ENCODE data around the gene GPC6.

GPC6 gene

DNA sequence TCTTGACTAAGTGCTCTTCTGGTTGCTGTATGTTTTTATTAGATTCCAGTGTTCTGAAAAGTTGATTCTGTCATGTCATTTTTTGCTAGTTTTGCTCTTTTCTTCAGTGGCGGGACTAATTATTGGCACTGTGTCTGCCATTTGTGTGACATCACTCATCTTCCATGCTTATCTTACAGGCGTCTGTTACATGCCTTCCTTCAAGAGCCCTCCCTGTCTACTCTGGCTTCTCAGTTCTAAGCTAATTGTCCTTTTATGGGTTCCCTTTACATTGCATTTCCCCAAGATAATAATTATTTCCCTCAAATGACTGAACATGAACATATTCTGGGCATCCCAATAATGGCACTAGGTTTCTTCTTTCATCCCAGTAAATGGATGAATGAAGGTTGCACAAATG, 793.8 kb downstream of the GPC6 start:
- DNase-seq = no peak

DNA sequence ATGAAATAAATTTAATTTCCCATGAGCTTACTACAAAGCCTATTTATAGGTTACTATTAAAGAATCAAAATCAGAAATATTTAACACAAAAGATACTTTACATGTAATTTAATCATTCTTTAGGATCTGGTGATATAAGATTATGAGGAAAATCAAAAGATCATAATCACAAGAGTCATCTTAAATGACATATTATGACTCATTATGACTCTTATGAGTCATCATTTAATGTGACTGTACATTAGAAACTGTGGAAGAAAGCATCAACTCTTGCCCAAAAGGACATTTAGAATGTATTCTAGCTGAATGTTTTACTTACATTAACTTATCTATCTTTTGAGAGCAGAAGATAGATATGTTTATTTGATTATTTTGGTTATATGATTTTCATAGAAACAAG, 794.2 kb downstream of the GPC6 start:
- no peak for DNase-seq

DNA sequence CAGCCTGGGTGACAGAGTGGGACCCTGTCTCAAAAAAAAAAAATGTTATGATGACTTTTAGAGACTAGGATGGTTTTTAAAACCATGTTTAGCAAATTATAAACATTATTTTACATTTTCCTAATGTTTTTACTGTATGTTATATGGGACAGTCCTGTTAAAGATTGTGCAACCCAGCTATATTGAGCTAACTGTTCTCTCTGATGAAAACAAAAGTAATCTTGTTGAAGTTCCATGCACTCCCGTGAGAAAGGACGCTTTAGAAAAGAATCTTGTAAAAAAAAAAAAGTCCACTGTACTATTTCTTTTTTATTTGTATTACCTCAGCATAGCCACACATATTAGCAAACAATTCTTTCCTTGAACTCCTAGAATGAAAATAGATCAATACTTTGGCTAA, 801.6 kb downstream of the GPC6 start:
- DNase-seq = no peak

DNA sequence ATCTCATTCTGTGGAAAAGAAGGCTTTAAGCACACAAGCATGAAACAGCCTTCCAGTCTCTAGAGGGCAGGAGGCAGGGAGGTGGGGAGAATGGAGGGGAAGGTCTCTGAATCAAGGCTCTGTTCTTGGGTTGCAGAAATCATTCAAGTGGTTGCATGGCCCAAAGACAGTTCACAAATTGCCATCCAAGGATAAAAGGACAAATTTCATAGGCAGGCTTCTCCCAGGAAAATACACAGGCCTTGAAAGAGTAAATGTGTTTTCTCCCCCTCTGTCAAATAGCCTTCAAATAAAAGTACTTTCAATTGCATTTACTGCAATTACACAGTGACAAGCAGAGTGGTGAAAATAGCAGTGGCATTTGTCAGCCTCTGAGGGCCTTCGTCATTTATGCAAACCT, 802.0 kb downstream of the GPC6 start:
- no peak for DNase-seq

DNA sequence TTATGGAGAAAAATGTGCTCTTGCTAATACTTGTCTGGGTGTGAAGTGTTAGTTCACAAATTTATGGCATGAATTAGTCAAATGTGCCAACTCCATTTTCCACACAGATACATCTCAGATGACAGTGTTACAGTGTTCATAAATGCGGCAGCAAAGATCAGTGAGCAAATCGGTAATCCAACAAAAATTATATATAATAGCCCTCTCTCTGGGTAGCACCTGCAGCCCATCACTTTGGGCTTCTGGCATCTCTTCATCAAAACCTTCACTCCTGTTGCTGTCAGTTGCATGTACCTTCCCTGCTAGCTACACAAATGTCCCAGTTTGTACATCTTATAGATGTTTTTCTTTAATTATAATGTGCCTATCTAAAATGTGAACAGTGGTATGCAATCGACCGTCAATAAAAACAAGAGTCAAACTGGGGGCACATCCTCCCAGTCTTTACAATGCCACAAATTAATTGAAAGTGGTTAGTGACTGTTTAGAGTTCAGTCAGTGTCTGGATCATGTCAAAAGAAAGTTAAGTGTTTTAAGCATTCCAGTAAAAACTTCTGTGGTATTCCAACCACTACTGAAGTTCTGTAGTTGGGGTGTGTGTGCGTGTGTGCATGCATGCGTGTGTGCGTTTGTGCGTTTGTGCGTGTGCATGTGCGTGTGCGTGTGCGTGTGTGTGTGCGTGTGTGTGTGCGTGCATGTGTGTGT, 804.0 kb downstream of the GPC6 start:
- DNase-seq = no peak

DNA sequence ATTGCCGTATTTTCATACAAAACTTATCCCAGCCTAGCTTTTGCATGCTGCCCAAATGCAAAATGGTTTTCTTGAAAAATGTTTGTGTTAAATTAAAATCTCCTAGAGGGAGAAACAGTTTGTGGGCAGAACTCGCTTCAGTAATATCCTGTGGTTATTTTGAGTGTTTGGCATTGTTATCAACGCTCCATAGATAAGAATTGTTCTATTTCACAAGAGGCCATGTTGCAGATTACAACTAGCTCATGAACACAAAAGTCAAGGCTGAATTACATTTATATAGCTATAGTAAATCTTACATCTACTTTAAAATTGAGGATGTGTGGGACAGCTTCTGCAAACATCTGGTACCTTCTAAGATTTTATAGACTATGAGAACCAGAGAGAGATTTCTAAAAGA, 805.0 kb downstream of the GPC6 start:
- no peak for DNase-seq

DNA sequence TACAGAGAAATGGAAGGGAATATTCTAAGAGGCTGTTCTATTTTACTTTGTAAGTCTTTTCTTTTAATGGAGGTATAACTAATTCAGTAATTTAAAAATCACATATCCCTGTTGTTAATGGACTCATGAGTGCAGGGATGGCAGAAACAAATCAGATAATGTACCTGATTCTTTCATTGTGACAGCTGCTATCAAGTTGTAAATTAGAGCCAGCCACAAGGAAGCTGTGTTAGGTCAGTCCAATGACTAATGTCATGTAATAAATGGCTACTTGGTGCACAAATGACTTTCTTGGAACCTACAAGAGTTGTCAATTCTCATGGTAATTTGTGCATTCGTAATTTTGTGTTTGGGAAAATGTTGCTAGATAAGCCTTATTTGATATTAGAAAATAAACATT, 806.5 kb downstream of the GPC6 start:
- DNase-seq = no peak

DNA sequence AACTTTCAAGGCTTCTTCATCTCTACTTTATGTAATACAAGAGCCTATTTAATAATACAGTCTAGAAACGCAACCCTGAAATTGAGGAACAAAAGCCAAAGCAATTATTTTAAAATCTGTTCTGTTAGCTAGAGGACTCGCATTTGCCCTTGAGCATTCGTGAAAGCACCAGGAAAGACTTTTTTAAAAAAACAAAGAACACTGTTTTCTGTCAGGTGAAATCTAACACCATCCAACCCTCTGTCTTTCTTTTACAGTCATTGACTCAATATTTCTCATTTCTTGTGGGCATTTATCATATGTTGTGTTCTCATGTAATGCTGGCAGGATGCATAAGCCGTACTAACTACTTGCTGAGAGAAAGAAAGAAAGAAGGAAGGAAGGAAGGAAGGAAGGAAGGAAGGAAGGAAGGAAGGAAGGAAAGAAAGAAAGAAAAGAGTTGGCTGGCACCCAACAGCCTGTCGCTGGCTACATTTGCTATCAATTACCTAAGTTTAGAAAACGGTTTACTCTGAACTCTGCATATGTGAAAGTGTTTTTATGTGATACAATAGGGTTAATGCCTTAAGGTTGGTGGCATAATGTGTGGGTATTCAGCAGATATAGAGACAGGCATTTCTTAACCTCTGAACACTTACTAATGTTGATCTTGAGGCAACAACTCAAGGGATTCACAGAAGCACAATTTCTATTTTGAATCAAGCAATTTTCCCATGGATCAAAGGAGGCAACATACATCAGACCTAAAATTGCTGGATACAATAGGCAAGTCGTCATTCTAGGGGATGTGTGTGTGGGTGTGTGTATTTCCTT, 807.4 kb downstream of the GPC6 start:
- DNase-seq = no peak

DNA sequence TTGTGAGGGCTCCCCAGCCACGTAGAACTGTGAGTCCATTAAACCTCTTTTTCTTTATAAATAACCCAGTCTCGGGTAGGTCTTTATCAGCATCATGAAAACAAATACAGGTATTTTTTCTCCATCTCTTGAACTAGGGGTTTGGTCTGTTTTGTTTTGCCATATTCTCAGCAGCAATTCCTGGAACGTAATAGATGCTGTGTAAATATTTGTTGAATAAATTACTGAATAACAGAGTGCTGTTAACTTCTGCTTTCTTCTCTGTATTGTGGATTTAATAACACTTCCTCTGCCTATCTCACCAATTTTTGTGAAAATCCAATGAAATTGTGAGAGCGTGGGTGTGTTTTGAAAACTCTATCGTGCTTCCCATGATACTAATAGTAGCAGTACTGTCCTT, 823.4 kb downstream of the GPC6 start:
- DNase-seq = no peak

DNA sequence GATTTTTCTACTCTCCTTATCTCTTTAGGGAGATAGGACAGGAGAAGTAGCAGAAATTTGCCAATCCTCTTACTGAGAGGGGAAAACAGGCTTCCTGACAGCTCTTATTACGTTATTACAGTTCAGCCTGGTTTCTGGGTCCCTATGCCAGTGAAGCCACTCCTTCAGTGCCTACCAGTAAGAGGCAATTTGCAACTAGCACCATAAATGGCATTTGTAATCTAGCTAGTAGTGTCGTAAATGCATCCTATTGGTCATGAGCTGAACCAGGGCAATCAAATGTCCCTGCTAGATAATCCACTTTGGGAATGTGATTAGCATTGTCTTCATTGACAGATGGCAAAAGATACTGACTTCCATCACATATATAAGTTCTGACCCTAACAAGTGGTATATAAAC, 824.1 kb downstream of the GPC6 start:
- DNase-seq = no peak

DNA sequence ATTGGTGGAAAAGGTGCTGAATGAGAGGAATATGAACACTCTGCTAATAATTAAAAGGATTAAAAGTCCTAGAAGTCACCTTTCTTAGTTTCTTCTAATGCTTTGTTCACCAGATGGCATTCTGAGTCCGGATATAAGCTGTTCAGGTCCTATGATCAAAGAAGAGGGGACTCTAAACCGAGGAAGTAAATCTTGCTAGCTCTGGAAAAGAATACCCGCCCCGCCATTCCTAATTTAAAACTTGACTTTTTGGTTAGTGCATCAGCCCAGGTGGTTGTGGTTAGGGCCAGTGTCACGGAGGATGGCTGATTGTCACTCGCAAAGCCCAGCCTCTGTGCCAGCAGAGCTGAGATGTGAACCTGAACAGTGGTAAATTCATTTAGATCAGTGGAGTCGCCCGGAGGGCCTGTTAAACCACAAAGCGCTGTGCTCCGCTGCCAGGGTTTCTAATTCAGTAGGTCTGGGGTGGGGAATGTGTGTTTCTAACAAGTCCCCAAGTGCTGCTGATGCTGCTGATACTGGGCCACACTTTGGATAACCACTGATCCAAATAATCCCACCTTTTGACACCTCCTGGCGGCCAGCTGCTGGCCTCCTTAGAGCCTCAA, 827.5 kb downstream of the GPC6 start:
- no peak for DNase-seq

DNA sequence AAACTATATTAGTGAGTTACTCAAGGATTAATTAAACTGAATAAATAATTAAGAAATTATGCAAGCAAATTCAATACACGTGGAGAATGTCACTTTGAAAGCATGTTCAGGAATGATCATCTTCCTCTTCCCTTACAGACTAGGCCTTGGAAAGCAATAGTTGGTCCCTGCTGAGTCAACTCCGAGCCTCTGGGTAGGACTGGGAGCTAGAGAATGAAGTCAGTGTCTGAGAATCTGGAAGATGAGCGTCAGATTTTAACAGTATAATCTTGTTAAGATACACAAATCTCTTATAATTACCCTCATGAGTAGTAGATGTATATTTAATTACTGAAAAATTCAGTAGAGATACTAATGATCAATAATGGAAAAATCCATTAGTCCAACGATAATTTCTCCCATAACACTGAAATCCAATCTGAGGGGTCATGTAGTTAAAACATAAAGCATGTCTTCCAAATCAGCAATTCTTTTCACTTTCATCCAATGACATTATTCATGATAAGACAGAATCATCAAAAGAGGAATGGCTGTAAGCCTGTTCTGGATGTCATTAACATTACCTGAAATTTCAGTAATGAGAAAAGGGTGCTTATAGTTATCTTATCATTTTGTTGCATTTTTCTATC, 829.9 kb downstream of the GPC6 start:
- no peak for DNase-seq

DNA sequence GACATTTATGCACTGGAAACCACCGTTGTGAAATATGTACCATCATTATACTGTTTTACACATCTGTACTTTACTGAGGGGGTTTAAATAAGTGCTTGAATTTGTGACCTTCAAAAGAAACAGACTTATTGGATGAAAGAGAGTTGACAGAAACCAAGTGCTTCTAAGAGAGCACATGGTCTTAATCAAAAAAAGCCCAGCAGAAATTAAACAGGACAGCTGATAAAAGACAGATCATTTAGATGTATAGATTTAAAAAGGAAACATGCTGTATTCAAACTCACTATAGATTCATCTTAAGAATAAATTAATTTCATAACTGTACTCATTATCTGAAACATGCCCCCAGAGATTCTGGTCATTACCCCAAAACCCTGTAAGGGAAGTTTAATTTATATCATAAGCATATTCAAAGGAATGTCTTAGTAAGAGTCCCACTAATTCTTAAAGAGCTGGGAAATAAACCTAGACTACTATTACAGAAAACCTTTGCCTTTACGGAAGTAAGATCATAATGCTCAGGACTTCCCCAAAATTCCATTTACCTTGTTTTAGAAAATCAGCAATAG, 831.1 kb downstream of the GPC6 start:
- DNase-seq = no peak

DNA sequence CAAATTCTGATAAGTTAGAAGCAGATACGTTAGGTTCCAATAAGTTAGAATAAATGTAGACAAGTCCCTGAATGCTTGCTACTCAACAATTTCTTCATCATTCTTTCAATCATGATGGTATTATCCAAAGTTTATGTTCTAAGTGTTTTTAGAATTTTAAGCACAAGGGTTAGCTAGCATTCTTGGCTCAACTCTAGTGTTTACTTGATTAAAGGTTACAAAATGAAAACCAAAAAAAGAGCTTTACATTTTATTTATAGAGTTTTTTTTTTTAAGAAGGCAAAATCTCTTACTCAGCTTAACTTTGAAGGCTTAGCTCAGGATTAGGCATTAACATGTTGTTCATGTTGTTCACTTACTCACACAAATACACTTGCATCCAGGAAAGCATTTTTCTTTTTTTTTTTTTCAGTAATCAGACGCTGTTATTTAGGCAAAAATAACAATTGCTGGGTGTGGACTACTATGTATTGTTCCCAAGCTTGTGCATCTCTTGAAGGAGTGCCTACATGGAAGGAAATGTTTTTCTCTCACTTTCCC, 832.3 kb downstream of the GPC6 start:
- DNase-seq = no peak

DNA sequence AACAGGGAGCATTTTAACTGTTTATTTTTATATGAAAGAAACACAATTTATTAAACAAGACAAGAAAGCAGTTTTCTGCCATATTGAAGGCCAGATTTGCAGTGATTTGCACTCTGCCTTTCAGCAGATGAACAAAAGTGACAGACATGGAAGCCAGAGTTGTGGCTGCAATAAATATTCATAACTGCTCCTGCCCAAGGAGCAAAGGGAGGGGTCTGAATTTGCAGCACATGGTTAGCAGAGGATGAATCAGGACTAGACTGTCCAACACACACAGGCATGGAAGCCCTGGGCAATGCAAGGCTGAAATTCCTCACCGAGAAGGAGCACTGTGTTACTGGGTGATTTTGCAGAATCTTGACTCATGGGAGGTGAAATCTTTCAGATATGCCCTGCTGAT, 834.7 kb downstream of the GPC6 start:
- no peak for DNase-seq

DNA sequence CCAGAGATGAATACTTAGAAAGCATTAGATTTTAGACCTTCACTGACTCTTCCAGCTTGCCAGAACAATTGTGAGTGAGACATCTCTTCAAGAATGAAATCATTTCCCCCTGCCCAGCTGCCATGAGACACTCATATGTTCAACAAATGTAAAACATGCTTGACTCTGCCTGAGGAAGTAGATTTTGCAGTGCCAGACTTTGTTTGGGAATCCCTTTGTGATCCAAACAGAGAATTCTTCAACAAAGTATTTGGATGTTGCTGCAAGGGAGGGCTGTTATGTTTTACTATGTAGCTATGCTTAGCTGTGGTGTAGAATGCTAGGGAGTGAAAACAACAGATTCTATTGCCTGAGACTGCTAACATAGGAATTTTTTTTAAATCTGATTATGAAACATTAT, 836.5 kb downstream of the GPC6 start:
- DNase-seq = no peak

DNA sequence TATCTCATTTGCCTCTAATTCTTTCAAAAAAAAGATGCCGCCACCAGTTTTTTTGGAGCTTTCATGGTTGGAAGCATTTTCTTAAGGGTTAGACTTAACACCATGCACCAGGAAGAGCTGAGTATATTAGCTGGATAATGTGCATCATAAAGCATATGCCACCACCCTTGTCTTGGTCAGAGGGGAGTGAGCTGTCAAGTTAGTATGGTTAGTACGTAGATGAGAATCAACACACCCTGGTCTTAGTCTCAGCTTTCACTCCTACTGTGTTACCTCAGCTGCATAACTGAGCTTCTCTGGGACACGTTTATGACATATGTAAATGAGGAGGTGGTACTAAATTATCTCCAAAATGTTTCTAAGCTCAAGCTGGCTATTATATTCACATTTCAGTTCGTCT, 837.2 kb downstream of the GPC6 start:
- no peak for DNase-seq

DNA sequence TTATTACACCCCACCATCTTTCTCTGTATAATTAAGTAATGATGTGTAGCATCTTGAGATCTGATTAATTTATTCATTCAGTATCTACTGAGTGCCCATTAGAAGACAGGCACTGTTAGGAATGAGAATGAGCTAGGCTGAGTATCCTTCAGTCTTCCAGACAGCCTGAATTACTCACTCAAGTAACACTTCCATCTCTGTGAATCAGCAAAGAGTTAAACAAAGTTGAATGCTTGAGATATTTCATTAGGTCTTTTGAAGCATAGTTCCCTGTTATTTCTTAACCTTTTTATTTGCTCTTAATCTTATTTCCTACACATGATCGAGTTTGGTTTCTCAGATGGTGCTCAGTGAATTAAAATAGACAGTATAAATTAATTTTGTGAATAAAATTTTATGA, 839.1 kb downstream of the GPC6 start:
- no peak for DNase-seq

DNA sequence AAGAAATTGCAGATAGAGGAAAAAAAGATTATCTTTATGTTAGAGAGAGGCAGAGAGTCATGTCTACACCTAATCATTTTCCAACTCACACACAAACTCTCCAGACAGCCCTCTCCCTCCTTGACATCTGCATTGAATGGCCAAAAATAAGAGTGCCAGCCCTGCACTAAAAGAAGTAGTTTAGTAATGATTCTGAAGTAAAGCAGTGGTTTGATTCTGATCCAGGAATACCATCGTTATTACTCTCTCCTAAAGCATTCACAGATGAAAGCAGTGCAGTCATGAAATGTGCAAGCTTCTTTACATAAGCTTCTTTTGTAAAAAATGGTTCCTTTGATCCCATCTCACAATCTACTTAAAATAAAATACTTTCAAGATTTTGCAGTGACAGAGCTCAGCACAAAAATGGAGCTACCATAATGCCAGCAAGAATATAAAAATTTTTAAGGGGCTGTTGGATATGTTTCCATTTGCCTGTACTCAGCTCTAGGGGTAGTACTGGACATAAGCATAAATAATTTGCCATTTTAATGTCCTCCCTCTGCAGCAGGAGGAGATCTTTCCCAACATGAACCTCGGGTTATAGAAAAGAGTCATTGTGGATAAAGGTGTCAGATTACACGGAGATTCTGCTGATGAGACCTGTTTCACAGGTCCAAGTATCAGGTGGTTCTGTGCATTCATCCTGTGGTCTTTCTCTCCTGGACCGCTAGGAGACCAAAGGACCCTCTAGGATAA, 846.6 kb downstream of the GPC6 start:
- DNase-seq = no peak

DNA sequence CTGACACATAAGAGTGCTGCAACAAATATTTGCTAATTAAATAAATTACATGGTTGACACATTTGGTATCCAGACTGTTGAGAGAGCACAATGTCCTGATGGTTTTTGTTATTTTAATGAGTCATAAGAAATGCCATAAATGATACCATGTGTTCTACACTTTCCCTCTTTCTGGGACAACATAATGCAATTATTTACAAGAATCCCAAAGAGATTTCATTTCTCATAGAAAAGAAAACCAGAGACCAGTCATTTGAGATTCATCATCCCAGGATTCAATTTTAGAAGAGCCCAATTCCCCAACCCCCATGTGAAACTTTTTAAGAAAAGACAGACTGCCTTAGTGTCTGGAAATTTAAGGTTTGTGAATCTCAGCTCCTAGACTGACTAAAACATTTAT, 853.3 kb downstream of the GPC6 start:
- DNase-seq = no peak

DNA sequence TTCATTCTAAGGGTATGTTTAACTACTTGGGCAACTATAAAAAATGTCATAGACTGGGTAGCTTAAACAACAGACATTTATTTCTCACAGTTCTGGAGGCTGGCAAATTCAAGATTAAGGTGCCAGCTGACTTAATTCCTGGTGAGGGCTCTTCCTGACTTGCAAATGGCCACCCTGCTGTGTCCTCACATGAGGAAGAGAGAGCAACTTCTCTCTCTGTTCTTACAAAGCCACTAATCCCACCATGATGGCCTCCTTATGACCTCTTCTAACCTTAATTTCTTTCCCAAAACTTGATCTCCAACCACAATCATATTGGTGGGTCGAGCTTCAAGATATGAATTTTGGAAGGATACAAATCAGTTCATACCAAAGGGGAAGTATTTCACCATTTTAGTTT, 853.9 kb downstream of the GPC6 start:
- DNase-seq = no peak

DNA sequence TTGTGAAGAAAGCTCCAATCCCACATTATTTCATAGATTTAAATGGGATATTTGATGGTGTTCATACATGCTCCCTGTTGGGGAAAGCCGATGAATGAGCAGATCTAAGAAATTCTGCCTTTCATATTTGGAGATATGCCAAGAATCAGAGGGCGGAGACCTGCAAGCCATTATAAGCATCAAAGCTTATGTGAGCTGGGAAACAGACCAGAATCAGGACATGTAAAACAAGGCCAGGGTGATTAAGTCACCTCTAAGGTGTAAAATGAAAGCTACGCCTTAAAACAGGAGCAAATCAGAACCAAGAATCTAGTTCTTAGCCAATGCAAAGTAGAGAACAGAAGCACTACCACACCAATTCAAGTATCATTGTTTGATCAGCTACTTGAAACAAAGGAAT, 860.5 kb downstream of the GPC6 start:
- DNase-seq = no peak

DNA sequence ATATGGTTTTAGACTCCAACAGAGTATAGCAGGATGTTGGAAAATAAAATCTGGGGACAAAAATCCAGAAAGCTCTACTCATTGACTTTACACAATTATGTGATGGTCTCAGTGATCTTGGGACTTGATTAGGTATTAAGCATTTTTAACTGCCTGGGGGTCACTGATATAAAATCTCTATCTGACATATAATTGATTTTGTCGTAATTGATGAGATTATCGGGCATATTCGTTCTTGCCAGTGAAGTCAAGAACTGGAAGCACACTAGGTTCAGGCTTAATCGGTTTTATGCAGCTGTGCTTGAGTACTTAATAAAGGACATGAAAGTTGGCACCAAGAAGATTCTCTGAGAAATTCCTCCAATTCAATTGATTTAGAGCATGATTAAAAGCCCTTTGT, 862.1 kb downstream of the GPC6 start:
- DNase-seq = no peak
